HG02981 (cell line): ENCODE measurements around the gene TTC1.
A peak's percentile ranks its signal among the peaks of the same experiment; 100 is the strongest.
"Not testable (repeated sequence)": the region's sequence is repeated elsewhere in the genome, so short reads cannot be mapped to it uniquely, and the experiment has no call there.

Source experiments
- ATAC-seq: cut with Tn5 transposase; IDR thresholded peaks from one replicate; pipeline ENCODE4 v1.9.1; 2021; ENCODE audit warnings: mild to moderate bottlenecking, moderate library complexity; ENCODE audit not compliant: unreplicated experiment

Gene TTC1

DNA sequence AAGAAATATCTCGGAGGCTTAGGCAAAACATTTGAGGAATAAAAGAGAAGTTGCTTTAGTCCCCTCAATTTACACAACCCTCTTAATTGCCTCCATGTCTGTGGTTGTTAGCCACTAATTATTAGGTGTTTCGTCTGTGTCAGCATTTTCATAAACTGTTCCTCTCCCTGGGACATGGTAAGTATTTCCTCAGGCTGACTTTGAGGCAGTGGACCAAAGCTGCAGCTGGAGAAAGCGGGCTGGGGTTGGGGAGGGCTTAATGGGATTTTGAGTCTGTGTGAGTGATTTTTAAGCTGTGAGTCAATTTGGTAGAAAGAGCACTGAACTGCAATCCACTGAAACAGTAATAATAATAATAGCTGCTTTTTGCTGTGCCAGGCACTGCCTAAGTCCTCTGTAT lies 13.0 kb upstream of the TTC1 start:
- ATAC-seq, result no peak

DNA sequence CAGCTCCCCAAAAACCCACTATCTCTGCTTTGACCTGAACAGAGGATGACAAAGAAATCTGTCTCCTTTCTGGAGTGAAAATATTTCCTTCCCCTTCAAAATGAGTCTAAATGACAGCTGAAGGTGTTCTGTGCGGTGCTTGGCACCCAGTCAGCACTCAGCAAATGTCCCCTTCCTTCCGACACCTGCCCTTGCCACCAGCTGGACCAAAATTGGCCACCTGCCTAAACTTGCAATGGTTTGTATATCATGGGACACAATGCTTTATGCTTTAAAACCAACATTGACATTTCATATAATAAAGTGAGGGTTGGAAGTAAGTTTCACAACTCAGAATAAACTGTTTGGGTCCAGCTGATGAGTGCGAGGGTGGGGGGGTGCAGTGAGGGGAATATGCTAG lies 7.5 kb upstream of the TTC1 start:
- no peak for ATAC-seq

DNA sequence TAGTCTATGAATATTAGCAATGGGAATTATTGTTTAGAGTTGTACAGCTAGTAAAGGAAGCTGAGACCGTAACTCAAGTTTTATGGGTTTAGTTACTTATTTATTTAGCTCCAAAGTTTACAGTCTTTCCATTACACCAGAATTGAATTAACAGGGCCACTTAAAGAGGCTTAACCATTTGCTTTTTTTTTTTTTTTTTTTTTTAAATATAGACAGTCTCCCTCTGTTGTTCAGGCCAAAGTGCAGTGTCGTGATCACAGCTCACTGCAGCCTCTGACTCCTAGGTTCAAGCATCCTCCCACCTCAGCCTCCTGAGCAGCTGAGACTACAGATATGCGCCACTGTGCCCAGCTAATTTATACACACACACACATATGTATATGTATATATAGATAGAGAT lies 1.4 kb upstream of the TTC1 start:
- no peak for ATAC-seq

DNA sequence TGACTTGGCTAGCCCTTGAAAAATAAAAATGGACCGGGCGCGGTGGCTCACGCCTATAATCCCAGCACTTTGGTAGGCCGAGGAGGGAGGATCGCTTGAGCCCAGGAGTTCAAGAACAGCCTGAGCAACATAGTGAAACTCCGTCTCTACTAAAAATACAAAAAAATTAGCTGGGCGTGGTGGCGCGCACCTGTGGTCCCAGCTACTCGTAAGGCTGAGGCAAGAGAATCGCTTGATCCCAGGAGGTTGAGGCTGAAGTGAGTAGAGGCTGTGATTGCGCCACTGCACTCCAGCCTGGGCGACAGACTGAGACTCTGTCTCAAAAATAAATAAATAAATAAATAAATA lies 436 bp upstream of the TTC1 start:
- not testable (repeated sequence) for ATAC-seq

DNA sequence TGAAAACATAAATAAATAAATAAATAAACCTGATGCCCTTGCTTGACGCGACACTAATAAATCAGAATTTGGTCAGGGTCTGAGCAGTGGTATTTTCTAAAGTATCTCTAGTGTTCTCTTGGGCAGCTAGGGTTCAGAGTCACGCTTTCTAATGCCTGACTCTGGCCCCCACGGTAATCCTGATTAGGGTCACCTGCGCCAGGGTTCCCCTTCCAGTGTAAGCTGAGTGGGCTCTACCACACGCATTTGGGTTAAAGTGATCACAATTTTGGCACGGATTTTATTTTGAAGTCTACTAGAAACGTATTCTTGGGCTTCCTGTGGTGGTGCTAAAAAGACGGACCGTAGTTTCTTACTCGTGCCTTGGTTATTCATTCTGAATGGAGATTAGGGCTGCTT lies 651 bp downstream of the TTC1 start:
- peak; percentile 14 for ATAC-seq

DNA sequence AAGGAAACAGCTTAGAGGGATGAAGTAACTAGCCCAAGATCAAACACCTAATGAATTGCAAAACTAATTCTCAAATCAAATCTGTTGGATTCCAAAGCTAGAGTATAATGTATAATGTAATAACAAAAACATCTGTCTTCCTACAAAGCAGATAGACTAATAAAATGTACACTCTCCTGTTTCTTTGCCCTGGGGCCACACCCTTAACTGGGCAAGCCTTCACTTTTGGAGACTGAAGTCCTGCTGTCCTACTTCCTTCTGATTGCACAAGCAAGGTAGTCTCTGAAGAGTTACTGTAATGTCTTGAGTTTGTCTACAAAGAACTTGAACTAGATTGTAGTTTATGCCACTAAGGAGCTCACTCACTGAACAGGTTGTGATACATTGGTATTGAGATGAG lies 2.5 kb downstream of the TTC1 start:
- no peak for ATAC-seq

DNA sequence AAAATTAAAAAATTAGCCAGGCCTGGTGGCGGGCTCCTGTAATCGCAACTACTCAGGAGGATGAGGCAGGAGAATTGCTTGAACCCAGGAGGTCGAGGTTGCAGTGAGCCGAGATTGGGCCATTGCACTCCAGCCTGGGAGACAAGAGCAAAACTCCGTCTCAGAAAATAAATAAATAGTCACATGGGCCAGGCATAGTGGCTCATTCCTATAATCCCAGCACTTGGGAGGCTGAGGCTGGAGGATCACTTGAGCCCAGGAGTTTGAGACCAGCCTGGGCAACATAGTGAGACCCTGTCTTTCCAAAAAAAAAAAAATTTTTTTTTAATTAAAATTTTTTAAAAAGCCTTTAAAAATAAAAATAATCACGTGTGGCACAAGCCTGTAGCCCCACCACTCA lies 5.3 kb downstream of the TTC1 start:
- ATAC-seq, result not testable (repeated sequence)

DNA sequence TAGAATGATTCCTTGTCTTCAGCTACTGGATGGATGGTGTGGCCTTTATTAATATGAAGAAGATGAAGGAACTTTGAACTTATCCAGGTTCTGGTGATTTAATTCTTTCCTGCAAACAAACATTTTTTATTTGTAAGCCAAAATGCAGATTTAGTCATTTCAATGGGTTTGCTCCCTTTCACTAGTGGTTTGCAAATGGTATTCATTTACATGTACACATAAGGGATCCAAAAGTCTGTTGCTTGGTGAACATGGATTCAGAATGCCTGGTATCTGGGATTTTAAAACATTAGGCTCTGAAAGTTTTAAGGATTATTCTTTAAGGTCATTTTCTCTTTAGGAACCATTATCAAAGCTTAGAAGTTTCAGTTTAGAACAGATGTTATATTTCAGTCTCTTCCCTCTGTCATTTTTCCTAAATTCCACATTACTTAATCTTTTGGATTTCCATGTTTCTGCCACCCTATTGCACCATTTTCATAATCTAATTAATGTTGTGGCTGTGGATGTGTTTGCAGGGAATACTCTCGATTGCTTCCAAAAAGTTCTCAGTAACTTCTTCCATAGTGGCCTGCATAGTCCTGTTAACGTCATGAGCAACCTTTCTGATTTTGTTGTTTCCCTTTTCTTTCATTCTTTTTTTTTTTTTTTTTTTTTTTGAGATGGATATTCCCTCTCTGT lies 10.1 kb downstream of the TTC1 start:
- ATAC-seq, result no peak

DNA sequence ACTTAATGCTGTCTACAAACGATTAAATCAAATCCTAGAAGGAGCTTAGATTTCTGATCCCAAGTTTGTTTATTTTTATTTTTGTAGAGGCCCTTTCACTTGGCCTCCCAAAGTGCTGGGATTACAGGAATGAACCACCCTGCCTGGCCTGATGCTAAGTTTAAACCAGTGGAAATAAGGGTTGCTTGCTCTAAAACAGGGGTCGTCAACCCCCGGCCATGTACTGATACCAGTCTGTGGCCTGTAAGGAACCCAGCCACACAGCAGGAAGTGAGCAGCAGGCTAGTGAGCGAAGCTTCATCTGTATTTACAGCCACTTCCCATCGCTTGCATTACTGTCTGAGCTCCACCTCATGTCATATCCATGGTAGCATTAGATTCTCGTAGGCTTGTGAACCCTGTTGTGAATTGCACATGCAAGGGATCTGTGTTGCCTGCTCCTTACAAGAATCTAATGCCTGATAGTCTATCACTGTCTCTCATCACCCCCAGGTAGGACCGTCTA lies 11.4 kb downstream of the TTC1 start:
- ATAC-seq, result no peak

DNA sequence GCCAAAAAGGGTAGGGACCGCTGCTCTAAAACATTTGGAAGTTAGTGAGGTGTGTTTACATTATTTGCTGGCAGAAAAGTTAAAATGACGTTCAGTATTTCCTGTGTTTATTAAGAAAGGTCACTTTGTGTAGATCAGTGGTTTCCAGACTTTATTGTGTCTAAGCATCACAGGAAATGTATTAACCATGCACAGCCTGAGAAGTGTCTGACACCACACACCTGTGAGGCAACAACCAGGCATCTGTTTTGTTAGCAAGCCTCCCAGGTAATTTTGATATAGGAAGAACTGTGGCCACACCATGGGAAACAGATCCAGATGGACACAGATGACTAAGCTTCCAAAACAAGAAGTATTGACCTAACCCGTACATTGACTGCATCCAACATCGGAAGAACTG lies 12.0 kb downstream of the TTC1 start:
- no peak for ATAC-seq

DNA sequence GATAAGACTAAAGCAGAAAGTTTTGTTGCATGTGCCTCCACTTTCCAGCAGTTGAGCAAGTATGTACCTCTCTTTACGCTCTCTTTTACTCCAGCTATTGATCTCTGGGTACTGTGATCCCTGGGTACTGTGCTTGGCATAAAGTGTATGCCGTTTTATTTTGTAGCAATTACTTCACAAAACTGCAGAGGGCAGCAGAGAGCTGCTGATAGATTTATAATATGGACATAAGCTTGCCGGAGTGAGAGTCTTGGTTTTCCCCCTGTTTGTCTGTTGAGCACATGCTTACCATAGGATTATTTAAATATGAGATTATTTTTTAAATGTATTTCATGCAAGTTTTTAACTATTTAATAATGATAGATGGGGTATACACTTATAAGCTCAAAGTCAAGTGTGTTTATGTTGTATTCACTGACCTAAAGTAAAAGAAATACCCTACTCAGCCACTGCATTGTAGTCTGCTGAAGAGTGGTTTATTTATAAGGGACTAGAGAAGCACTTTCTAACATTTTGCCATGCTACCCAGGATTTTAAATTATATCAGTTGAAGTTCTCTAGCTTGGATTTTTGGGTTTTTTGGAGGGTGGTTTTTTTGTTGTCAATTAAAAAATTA lies 13.0 kb downstream of the TTC1 start:
- ATAC-seq, result peak; percentile 93

DNA sequence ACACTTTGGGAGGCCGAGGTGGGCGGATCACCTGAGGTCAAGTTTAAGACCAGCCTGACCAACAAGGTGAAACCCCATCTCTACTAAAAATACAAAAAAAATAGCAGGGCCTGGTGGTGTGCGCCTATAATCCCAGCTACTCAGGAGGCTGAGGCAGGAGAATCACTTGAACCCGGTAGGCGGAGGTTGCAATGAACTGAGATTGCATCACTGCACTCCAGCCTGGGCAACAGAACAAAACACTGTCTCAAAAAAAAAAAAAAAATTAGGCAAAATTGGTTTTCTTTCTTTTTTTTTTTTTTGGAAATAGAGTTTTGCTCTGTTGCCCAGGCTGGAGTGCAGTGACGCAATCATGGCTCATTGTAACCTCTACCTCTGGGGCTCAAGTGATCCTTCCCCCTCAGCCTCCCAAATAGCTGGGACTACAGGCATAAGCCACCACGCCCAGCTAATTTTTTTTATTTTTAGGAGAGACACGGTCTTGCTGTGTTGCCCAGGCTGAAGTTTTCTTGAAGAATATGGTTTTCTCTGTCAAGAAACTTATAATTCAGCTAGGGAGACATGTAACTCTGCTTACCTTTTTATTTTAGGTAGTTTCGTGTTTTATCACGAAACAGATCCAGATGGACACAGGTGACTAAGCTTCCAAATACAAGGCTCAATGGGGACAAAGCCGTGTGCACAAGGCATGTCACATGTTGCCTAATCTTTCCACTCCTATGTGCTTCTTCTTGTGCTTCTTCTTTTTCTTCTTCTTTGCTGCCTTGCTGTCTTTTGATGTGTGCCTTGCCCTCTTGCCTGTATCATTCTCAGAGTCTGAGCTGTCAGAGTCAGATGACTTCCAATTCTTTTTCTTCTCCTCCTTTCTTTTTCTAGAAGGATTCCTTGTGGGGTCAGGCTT lies 14.3 kb downstream of the TTC1 start:
- ATAC-seq, result no peak

DNA sequence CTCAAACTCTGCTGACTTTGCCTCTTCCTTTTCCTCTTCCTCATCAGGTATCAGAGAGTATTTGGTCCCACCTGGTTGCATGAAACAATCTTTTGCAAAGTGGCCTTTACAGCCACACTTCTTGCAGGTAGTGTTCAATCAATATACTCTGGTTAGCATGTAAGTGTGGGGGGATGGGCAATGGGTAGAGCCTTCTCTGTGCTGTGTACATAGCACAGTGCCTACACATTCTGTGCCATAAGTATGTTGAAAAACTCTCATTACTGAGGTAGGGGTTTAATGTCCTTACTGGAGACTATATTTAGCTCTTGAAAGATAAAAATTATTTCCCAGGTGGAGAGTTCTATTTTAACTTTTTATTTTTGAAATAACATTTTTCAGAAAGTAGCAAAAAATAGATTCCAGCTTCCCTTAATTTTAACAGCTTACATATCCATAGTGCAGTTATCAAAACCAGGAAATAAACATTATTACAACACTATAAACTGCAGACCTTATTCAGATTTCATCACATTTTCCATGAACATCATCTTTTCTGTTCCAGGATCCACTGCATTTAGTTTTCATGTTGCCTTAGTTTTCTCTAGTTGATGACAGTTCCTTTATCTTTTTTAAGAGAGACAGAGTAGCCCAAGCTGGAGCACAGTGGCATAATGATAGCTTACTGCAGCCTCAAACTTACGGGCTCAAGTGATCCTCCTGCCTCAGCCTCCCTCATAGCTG lies 15.1 kb downstream of the TTC1 start:
- no peak for ATAC-seq

DNA sequence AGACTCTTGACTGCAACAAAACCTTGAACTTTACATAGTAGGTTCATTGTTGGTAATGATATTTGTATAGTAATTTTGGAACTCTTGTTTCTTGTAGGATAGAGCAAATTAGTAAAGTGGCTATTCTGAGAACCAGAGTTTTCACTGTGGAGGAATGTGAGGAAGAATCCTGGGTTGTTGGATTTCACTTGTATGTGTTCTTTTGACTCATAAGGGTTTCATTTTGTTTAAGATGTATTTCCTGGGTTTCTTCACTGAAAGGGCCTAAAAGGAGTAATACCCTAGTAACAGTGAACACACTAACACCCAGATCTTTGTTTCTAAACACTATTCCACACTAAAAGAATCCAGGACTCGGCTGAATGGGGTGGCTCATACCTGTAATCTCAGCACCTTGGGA lies 20.1 kb downstream of the TTC1 start:
- no peak for ATAC-seq

DNA sequence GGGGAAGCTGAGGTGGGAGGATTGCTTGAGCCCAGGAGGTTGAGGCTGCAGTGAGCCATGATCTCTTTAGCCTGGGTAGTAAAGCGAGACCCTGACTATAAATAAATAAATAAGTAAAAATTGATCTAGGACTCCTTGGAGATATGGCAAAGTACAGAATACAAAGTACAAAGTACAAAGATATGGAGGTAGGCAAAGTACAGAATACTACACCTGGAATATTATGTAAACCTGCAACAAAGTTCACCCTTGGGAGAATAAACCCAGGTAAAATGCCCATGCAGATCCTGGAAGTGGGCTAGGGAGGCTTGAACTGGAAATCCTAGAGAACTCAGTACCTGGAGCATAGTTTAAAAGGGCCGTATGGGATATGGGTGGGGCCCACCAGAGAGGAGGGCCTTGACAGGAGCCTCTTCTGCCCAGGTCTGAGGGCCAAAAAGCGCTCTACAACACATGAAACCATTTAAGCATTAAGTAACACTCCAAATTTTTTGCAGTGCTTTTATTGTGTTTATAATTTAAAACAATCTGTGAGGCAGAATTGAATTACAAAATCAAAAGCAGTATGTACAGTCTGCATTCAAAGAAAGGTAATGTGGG lies 20.7 kb downstream of the TTC1 start:
- ATAC-seq, result no peak

DNA sequence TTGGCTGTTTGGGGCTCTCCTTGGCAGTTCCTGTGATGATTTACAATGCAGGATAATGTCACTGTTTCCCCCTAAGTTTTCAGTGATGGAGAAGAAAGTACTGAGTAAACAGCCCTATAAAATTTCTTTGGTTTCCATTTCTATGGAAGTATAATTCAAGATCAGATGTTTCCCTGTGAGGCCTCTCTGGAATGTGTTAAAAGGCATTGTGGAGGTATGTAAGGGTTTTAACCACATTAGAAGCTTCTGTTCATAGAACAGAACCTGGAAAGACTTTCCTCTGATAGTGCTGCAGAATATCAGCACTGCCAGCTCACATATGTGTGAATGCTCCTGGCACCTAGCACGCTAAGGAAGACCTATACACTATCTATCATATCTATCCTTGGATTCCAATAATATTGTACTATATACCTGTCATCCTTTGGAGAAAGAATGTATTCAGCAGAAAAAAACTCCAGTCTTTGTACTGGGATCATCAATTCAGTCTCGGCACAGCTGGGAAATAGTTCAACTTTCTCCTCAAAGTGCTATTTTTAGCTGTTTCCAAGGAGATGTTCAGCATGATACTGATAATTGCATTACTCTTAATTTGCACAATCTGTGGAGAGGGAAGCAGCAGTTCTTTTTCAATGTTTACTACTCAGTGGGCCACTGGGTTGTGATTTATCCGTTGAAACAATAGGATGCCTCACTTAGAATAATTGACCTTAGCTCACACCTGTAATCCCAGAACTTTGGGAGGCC lies 21.9 kb downstream of the TTC1 start:
- no peak for ATAC-seq

DNA sequence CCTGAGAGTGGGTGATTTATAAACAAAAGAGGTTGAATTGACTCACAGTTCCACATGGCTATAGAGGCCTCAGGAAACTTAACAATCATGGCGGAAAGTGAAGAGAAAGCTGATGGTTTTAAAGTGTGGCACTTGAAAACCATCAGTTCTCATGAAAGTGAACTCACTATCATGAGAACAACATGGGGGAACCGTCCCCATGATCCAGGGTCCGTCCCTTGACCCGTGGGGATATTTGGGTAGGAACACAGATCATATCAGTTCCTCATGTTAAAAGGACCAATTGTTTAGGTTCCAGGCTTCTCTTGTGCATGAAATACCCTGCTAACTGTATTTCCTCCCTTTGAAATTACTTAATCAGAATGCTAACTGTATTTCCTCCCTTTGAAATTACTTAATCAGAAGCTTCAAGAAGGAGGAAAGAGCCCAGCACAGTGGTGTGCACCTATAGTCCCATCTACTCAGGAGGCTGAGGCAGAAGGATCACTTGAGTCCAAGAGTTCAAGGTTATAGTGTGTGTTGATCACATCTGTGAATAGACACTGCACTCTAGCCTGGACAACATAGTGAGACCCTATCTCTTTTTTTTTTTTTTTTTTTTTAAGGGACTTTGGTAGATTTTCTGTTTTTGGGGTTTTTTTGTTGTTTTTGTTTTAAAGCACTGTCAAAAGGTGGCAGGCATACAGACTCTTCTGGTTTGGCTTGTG lies 24.8 kb downstream of the TTC1 start:
- no peak for ATAC-seq

DNA sequence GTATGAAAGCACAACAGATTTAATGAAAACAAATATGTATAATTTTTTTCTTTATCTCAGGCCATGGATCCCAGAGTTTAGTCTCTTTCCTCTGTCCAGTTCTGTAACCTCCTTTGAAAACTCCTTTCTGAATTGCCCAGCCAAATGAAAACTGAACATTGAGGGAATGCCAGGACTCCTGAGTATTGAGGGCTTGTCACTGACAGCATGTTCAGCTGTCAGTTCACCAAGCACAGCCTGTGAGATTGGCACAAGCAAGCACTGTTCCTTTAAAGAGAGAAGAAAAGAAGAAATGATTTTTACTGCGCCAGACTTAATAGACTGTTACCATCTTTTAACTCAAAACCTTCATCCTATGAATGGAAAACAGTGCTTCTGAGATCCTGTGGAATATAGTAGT lies 27.3 kb downstream of the TTC1 start:
- ATAC-seq, result no peak

DNA sequence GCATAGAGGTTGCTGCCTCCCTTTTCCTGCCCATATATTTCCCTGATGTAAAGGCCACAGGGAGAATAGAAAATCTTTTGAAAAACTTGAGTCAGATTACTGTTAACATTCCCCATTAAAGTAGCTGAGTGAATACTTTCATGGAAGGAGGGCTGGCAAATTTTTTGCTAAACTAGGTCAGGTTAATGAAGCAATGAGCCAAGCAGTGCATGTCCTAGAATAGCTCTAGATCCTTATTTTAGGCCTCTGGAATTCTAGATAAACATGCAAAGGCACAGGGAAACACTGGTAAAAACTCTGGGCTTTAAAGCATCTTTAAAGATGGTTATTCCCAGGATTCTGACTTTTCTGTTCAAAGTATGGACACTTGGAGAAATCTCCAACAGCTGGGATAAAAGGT lies 27.9 kb downstream of the TTC1 start:
- no peak for ATAC-seq
